Measurements from ENCODE around the gene TEAD4. TPM values are rescaled to one million over a fixed set of nuclear protein-coding genes. Genes with fewer than 3 reads are reported as not detected.

Gene TEAD4
- total RNA-seq, 1 donor from 2014 or later: 0.94 TPM

DNA sequence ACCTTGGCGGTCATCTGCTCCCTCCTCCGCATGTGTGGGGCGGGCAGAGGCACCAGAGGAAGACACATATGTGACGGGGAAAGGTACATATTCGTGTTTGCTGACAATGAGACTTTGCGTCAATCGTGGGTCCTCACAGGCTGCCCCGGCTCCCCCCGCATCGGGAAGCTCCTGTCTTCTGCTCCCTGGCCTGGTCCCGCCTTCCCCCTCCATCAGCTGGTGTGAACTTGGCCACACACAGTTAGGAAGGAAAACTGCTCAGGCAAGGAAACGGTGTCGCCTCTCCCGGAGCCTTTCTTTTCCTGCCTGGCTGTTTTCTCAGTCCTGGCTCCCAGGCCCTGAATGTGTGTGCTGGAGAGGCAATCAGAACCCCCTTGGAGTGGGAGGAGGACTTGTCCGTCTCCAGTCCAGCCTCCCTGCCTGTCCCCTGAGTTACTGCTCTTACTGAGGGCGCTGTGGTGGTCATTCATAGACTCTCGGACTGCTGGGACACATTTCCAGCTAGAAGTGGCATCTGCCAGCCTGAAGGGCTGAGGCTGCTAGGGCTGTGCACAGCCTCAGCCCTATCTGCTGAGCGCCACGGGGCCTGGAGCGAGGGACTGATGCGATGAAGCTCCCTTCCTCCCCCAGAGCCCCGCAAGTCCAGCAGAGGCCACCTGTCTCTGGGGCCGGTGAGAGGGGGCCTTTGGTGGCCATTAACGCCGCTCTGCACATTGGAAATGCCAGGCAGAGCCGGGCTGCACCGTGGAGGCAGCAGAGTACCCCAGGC is 73.8 kb downstream of the TEAD4 start:
- no peak for DNase-seq

DNA sequence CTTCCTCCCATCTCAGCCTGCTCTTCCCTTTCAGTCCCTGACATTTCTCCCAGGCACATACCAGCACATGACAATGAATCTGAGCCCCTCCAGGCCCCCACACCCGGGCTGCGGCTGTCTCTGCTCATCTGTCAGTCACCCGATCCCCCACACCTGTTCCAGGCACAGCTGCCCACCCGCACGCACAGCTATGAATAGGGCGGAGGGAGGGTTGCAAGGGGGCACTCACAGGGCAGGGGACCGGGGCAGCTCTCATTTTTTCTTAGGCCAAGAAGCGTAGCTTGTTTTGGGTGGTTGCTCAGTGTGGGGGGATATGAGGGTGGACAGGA is 74.3 kb downstream of the TEAD4 start:
- DNase-seq: no peak

DNA sequence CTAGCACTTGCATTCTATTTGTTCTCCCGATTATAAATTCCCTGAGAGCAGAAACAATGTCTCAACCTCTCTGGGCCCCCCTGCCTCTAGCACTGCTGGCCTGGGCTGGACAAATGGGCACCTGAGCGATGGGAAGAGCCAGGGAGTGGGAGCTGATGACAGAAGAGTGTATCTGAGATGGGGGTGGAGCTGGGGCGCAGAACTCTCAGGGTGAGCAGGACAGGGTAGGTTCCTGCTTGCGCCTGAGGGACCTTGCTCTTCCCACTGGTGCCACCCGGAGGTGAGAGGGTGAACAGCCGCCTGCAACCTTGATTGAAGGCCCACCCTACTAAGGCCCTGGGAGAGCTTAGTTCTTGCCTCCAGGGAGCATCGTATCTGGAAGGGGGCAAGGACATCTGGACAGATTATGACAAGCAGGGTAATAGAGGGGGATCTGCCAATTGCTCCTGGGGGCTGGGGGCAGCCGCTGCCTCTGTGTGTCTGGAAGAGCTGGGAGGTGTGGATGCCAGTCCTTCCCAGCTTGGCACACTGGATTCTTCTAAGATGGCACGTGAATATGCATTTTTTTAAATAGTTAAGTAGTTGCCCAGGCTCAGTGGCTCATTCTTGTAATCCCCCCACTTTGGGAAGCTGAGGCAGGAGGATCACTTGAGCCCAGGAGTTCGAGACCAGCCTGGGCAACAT is 75.0 kb downstream of the TEAD4 start:
- peak; percentile 21 for DNase-seq

DNA sequence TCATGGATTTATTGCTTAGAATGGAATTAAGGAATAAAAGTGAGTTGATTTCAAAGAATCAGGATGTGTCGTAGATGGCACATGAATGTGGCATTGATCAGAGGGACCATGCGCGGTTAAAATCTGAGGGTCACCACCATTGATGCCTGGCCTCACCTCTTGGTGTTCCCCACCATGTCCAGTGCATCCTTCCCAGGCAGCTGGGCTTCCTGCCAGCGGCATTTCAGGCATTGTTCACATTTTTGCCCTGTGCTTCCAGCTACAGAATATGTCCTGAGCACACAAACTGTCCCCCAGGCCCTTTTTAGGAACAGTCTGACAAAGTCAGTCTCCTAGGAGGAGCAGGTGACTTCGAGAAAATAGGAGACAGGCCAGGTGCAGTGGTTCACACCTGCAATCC is 76.0 kb downstream of the TEAD4 start:
- no peak for DNase-seq

DNA sequence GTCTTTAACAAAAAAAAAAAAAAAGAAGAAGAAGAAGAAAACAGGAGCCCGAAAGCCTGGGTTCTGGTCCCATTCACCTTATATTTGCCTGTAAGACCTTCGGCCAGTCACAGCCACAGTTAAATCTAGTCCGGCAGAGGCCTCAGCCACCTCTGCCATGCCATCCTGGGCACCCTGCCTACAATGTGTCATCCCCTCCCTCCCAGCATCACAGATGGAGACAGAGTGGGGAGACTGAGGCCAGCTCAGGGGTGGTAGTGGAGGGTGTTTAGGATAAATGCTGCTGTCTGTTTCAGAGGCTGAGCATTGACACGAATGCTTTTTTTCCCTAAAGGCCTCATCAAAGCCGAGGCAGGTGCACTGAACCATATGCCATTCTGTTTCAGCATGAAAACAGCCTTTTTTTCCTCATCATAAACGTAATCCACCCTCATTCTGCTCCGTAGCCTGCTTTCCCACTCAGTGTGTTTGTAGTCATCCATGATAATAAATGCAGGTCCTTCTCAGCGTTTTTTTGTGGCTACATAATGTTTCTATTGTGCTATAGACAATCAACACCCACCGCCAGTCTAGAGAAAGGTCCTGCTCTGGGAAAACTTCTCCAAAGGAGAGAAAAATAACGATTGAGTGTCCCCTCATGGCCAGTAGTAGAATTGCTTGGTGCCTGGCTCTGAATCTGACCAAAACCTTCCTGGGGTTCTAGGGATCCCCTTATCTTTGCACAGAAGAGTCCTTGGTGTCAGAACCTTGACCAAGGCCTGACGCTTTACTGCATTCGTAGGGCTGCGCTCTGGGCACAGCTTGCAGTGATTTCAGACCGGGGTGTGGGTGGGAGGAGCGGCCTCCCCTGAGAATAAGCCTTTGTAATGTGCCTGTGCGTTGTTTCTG is 76.9 kb downstream of the TEAD4 start:
- DNase-seq: peak; percentile 48

DNA sequence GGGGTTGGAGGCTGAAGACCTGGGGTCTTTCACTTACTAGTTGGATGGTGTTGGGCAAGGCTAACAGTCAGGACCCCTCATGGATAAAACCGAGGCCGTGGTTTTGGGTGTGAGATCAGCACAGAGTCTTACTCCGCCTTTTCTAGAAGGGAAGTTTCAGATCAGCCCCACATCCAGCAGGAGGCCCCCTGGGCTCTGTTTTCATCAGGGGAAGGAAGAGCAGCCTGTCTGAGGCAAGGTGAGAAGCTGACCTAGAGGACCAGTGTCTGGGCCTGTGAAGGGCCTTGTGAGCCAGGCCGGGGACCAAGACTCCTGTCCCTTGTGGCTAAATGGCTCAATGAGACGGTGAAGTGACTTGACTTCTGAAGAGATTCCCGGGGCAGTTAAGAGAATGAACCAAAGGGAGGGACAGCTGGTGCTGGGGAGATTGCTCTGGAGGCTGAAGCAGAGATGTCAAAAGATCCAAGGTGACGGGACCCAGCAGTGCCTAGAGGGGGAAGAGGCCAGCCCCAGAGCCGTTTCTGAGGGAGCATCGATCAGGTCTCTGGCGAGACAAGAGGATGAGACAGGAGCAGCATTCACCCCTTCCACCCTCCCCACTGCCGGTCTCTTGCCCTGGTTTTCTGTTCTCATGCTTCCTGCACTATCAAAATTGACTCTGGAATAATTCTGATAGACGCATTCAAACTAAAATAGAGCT is 77.9 kb downstream of the TEAD4 start:
- DNase-seq: no peak

DNA sequence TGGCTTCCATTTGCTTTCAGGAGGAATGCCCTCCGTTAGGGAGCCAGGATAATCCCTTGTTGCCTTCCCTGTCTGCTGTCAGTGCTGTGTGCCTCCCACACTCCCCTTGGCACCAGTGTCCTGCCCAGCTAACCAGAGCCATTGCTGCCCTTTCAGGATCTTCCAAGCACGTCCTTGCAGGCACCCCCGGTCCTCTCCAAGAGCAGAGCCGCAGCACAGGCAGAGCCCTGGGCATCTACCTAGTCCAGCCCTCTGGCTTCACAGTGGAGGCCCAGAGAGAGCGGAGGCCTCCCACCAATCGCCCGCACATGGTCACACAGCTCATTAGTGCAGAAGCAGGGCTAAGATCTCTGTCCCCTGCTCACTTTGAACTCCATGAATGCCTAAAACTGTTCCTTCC is 79.0 kb downstream of the TEAD4 start:
- DNase-seq: no peak

DNA sequence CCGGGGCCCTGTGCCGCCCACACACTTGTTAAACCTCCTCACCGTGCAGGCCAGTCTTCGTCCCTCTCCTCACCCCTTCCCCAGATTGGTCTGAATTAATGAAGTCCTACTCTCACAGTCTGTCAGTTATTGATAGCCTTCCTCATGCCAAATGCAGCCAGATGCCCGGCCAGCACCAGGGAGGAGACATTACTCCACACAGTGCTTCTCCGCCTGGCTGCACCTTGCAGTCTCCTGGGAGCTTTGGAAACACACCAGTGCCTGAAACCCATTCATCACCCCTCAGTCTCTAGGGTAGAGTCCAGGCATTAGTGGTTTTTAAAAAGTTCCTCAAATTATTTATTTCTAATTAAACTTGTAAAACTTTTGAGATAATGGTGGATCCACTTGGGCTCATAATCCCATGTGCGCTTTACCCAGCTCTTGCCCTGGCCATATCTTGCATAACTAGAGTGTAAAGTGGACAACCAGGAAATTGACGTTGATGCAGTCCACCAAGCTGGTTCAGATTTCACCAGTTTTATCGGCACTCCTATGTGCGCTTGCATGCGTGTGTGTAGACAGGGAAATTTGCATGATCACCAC is 79.8 kb downstream of the TEAD4 start:
- no peak for DNase-seq

DNA sequence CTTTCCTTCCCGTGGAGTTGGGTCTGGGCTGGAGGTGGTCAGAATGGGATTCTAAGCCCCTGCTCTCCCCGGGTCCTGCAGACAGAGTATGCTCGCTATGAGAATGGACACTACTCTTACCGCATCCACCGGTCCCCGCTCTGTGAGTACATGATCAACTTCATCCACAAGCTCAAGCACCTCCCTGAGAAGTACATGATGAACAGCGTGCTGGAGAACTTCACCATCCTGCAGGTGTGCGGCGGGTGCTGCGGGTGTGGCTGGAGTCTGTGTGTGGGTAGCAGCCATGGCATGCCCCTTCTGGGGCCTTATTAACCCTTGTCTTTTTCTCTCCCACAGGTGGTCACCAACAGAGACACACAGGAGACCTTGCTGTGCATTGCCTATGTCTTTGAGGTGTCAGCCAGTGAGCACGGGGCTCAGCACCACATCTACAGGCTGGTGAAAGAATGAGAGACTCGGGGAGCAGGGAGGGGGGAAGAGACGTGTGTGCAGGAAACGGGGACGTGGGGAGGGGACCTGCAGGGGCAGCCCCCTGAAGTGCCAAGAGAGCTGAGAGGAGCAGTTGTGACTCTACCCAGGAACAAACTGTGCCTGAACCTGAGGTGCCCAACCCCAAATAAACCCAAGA is 80.9 kb downstream of the TEAD4 start:
- DNase-seq: no peak

DNA sequence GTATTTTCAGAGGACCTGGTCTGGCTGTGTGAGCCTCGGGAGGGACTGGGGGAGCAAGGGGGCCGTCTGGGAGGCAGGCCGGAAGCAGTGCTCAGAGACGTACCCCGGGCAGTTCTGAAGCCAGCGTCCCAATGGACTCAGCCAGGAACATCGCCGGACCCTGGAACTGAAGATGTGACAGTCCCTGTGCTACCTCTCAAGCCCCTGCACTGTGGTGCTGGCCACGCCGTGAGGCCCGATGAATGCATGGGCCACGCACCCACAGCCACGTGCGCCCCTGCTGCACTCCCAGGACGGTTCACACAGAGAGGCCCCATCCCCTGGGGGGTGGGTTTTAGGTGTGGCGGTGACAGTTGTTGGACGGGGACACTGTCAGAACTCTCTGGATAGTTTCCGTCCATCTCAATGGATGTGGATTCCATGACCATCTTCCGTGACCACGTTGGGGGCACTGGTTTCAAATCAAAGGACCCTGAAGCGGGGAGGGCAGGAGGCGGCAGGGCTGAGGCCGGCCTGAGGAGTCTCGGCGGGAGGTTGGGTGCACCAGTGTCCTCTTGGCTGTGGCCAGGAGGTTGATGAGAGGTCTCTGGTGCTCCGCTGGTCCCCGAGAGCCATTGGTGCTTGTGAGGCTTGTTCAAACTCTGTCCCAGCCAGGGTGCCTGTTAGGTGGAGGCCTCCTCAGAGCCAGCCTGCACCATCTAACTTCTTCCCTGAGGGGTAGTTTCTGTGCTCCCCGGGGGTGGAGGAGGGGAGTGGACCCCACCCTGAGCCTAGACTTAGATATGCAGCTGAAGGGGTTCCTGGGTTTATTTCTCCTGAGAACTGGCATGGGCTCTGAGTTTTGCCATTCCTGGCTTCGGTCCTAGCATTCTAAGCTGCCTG is 81.7 kb downstream of the TEAD4 start:
- DNase-seq: no peak

DNA sequence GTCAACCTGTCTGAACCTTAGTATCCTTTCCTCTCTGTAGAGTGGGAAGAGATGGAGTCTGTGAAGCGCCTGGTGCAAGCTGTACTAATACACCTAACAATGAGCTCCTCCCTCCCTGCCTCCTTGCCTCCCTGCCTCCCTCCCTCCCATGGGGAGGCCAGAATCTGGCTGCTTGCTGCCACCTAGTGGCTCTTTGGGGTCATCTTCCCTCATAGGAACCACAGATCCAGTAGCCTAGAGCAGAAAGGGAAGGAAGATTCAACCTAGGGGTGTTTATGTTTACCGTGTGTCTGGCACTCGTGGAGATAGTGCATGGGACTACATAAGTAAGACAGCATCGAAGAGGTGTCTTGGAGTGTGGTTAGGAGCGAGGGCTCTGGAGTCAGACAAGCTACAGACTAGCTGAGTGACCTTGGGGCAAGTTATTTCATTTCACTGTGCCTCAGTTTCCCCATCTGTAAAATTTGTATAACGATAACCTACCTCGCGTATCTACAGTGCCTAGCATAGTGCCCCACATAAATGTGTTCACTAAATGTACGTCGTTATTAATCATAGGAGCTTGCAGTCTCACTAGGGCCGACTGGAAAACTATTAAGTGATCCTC is 82.5 kb downstream of the TEAD4 start:
- DNase-seq: peak; percentile 72

DNA sequence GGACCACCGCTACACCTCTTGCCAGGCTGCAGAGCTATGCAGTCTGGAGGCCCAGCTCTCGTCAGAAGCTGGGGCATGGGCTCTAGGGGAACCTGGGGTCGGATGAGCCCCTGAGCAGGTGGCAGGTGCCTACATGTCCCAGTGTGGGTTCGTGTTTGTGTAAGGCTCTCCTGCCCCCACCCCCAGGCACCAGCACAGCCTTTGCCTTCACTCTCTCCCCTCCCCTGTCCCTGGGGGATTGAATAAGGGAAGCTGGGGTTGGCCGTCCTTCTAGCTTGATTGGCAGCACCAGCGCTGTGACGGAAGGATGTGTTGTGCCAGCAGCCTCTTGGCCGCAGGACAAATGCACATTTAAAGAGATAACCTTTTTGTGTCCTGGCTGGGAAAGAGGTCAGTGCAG is 83.2 kb downstream of the TEAD4 start:
- DNase-seq: no peak

DNA sequence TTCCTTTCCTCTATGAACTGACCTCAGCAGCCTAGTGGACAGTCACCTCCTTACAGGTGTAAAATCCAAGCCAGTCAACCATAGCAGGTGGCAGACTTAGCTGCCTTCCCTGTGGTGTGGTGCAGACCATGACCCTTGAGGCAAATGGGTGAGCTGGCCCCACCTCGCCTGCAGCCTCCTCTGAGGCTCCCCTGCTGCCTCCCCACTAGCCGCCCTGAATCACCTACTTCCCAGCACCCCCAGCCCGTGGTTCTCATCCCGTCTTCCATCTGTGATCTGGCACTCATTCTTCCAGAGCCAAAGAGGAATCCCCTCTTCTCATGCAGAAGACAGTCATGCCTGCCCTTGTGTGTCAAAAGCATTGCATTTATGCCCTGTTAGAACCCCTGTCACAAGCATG is 83.6 kb downstream of the TEAD4 start:
- DNase-seq: no peak

DNA sequence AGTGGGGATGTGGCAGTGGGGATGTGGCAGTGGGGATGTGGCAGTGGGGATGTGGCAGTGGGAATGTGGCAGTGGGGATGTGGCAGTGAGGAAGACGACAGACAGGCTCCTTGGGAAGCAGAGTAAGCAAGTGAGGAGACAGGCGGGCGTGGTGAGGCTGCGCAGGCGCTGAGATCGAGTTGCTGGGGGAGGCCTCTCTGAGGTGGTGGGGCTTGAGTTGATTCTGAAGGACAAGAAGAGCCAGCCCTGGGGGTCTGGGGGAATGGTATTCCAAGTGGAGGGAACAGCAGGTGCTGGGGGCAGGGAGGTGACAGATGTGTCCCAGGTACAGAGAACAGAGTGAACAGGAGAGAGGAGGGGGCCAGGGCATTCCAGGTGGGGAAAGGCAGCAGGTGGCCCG is 84.2 kb downstream of the TEAD4 start:
- DNase-seq: no peak

DNA sequence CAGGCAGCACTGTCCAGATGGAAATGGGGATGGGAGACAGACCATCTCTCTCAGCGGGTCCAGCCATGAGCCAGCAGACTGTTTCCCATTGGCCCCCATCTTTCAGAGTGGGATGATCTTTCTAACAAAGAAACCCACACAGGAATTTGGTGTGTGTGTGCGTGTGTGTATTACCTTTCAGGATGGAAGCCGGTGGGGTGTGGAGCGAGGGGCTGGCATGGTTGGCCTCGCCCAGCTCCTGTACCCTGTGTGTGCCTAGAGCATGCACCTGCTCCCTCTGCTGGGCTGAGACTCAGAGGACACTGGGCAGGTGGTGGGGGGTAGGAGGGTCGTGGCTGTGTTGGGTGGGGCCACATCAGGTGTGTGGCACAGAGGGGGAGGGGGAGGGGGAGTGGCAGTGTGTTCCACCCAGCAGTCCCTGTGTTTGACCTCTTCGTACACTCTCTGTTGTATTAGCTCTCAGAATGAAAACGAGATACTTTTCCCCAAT is 85.0 kb downstream of the TEAD4 start:
- DNase-seq: no peak

DNA sequence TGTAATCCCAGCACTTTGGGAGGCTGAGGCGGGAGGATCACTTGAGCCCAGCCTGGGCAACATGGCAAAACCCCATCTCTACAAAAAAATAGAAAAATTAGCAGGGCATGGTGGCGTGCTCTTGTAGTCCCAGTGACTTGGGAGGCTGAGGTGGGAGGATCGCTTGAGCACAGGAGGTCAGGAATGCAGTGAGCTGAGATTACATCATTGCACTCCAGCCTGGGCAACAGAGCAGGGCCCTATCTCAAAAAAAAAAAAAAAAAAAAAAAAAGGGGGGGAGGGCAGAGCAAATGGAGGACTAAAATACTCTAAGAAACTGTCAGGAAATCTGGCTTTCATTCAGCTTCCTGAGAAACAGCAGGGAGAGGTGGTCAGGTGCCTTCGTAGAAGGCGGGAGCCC is 86.3 kb downstream of the TEAD4 start:
- DNase-seq: no peak

DNA sequence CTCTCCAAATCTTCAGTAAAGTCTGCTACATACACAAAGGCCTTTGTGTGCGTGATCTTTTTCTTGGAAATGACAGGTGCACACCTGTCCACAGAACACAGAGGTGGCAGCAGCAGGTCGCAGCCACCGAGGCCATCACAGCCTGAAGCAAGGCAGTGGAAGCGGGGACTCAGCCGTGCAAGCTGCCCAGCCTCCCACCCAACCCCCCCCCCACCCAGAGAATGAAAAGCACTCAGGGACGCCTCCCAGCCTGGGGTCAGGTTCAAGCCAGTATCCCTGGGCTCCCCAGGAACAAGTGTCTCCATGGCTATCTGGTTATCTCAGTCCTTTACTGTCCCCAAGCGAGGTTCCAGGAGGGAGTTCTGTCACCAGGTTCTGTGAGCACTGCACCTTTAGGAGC is 86.8 kb downstream of the TEAD4 start:
- DNase-seq: no peak

DNA sequence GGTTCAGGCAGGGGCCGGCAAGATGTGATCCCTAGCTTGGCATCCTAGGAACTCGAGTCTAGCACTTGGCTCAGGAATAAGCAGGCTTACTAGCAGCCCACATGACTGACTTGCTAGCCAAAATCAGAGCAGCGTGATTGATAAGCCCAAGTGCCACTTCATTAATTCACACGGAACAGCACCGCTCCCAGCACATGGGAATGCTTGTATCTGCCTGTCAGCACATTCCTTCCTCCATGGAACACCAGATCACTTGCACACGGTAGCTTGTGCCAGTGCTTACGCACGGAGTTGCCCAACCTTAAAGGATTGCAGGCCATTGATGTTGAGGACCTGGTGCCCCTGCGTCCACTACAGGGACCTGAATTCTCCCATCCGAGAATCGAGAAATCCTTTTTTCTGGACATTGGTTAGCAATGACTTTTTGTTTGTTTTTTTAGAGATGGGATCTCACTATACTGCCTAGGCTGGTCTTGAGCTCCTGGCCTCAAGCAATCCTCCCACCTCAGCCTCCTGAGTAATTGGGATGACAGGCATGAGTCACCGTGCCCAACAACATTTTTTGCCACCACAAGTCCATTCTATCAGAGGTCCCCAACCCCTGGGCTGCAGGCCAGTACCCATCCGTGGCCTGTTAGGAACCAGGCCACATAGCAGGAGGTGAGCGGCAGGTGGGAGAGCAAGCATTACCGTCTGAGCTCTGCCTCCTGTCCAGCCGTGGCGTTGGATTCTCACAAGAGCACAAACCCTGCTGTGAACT is 87.4 kb downstream of the TEAD4 start:
- DNase-seq: no peak

DNA sequence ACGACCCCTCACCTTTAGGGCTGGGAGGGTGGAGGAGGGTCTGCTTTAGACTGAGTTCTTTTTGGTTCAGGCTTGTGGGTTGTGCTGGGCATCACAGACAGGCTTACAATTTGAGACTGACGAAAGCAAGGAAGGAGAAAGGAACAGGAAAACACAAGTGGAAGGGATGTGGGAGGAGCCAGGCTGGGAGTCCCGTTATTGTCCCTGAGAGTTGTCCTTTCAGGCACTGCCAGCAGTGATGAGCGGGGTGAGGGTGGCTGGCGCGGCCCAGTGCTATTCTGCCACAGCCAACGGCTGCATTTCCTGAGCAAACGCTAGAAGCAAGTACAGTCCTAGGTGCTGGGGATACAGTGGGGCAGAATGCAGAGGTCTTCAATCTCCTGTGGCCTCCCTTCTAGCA is 88.8 kb downstream of the TEAD4 start:
- DNase-seq: no peak
